Stimulated activated CD4-positive, alpha-beta T cell treated with anti-CD3 and anti-CD28 coated beads, Interleukin-12 subunit alpha, Interleukin-12 subunit beta, amount 100 ng/mL, for 24 hours (primary cell): ENCODE data around the gene GFPT2.
"Not testable (repeated sequence)": the region's sequence is repeated elsewhere in the genome, so short reads cannot be mapped to it uniquely, and the experiment has no call there.

ENCODE experiments used
- DNase-seq, 2 experiments: peaks; one replicate each; pipeline ENCODE4 v3.0.0-alpha.2; 2020; ENCODE audit warnings: low read depth in 2 of 2

GFPT2 gene

DNA sequence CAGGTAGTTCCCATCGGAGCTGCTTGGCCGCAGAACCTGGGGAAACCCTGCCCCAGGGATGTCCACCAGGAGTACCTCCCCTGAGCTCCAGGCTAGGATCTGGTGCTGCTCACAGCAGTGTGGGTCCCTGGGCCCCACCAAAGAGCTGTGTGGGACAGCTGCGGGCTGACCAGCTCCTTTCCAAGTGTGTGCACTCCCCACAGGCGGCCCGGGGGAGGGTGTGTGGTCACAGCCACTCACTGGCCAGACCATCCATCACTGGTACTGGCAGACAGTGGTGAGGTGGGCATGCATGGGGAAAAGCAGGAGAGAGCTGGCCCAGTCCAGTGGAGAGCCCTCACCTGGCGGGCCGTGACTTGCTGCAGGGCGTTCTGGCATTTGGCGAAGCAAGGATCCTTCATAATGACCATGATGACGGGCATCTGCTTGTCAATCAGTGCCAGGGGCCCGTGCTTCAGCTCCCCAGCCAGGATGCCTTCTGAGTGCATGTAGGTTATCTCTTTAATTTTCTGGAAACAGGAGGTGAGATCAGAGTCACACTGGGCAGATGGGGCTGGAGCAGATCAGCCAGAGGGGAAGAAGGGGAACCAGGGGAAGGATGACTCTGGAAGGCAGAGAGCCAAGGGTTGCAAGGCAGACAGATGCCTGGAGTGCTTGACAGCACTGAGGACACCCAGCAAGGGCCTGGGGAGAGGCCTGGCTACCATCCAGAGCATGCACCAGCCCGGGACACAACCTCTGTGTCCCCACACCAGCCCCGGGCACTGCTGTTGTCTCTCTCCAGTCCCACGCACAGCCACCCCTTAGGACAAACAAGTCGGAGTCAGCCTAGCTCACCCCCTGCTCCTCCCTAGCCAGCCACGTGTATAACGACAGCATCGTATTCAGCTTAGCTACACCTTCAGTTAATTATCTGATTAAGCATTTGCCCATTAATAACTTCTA is 48.4 kb downstream of the GFPT2 start:
- no peak for DNase-seq

- no peak for DNase-seq
These were observed 49.2 kb downstream of the GFPT2 start for GRCh38 chr5:180304016-180304292.

DNA sequence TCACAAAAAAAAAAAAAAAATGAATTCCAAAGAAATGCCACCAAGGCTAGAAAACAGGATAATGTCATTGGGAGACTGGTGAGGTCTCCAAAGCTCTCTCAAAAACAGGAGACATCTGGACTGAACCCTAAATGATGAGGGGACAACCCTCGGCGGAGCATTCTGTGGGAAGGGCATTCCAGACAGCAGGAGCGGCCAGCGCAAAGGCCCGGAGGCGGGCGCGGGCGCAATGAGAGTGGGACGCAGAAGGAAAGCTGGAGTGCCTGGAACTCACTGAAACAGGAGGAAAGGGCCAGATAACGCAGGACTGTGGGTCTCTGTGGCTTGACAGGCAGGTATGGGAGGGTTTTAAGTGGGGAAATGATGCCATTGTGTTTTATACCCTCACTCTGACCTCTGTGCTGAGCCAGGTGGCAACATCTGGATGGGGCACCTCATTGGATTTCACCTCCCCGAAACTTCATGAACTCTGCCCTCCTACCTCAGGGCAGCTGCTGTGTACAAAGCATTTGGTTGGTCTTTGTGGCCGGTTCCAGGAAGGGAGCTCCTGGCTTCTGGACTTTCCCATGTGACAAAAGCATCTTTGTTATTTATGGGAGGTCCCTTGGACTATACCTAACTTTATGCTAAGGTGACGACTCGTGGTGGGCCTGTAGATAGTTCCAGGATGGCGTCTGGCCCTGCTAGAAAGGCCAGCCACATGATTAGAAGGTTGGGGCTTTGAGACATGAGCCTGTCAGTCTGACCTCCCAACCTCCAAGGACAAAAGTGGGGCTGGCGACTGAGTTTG is 49.7 kb downstream of the GFPT2 start:
- no peak for DNase-seq

DNA sequence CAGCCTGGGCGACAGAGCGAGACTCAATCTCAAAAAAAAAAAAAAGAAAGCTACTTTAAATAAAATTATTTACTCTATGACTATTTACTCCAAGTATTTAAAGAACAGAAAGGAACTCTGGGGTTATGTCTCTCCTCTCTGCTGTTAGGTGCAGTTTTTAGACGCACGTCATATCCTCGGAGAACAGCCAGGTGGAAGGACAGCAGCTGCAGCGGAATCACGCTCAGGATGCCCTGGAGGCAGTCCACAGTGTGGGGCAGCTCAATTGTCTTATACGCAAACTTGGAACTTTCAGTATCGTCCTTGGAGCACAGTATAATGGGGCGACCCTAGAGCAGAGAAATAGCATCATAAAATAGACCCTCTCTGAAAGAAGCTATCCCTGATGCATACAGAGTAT is 50.9 kb downstream of the GFPT2 start:
- DNase-seq, result no peak

DNA sequence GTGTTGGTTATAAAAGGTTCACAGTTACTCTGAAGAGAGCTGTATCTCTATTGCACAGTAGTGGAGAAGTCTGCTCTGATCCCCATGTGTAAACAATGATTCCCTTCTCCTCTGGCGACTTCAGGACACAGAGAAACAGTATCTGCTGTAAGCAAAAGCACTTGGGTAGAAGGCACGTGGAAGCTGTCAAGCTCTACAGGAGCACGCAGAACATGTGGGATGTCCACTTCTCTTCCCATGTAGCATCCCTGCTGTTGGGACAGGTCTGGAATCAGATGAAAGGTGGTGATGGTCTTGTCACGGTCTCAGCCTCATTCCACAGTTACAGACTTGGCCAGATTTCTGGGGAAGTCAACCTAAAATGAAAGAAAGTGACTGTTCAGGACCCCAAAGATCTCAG is 51.9 kb downstream of the GFPT2 start:
- DNase-seq, result no peak

DNA sequence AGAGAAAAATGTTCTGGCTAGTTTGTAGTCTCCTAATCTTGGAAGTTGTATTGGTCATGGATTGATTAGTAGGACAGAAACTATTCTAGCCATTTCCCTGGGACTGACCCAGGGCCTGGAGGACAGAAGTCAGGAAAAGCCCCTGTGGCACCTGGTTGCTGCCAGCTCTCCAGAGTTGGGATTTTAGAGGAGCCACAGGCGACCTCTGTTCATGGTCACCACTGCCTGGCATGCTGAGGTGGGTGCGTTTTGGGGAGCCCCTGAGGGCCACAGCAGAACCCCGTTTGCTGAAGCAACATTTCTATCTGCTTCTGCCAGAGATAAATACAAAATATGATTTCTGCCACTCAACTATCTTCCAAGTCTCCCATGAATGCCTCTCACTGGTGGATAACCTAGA is 53.6 kb downstream of the GFPT2 start:
- no peak for DNase-seq

DNA sequence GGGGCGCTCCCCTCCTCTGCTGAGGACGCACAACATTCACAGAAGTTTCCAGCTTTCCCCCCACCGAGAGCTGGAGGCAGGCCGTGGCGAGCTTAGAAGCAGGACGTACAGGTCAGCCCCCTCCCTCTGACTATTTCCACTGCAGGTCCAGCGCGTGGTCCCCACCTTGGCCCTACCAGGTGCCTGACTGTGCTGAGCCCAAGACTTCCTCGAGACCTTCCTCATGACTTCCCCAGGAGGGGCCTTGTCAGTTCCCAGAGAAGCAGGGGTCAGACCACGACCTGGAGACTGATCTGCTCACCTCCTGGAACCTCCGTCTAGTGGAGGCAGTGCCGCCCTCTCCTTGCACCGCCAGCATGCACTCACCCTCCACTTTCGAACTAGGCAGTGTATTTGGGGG is 54.1 kb downstream of the GFPT2 start:
- not testable (repeated sequence) for DNase-seq

DNA sequence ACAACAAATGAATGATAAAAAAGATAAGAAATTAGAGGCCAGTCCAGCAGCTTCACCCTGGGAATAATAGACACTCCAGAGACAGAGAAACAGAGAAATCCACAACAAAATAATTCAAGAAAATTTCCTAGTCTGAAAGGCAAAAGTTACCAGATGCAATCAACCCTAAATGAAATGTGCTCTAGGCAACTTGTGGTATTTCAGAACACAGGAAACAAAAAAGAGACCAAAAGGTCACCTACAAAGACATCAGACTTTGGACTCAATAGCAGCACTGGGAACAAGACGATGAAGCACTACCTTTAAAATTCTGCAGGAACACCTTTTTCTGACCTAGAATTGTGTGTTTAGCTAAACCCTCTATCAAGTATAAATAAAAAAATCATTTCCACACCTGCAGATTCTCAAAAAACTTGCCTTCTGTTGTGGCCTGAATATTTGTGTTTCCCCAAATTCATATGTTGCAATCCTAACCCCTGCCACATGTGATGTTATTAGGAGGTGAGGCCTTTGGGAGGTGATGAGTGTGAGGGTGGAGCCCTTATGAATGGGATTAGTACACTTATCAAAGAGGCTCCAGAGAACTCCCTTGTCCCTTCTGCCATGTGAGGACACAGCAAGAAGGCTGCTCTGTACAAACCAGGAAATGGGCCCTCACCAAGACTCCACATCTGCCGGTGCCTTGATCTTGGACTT is 55.4 kb downstream of the GFPT2 start:
- no peak for DNase-seq

DNA sequence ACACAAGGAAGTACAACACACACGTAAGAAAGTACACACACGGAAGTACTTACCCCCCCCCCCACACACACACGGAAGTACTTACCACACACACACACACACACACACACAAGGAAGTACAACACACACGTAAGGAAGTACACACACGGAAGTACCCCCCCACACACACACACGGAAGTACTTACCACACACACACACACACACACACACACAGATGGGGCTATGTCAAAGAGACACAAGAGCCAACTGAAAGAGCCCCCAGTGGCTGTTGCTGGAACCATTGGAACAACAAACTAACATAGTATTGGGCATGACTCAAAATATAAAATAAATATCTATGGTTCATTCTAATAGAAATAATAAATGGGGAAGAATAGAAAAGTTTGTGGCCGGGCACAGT is 56.4 kb downstream of the GFPT2 start:
- no peak for DNase-seq

GRCh38 chr5:180294913-180295555 is 58.1 kb downstream of the GFPT2 start:
- no peak for DNase-seq

GRCh38 chr5:180294411-180294810 is 58.7 kb downstream of the GFPT2 start:
- no peak for DNase-seq

DNA sequence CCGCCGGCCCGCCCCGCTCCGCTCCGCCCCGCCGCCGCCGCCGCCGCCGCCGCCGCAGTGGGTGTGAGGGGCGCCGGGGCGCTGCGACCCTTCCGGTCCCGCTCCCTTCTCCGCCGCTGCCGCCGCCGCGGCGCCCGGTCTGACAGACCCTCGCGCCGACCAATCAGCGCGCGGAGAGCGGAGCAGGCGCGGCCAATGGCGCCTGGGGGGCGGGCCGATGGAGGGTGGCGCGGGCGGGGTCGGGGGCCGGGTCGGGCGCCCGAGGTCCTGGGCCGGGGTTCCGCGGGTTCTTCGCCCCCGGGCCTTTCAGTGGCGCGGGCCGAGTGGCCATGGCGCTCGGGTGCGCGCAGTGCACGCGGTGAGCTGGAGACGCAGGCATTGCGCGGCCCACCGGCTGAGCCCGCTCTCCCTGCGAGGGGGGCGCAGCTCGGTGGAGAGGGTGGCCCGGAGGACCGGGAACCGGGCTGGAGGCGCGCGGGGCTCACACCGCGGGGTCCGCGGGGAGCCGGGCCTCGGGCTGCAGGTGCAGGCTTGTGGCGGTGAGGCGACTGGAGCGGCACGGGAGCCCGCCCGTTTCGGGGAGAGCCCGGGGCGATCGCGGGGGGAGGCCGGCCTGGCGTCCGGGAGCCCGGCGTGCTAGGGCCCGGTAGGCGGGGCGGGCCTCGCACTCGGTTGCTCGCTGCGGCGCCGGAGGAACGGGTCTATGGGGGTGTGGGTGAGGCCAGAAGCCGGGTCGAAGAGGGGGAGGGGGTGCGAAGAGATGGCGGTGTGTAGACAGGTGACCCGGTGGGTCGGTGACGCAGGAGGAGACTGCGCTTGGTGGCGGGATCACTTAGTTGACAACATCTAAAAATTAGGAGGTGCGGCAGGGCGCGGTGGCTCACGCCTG is 60.9 kb downstream of the GFPT2 start, which contains the start of gene MAPK9:
Gene MAPK9, minus strand, starts transcription at position 141 of the 889 bp plus-strand sequence. CDS start 11,522 bp downstream, outside the sequence.
- DNase-seq, result peak; percentile 68 to 75

GRCh38 chr5:180291234-180291940 is 61.7 kb downstream of the GFPT2 start:
- DNase-seq, result no peak

- DNase-seq, result no peak
These were observed 62.4 kb downstream of the GFPT2 start for GRCh38 chr5:180290568-180291233.

GRCh38 chr5:180289966-180290365 is 63.2 kb downstream of the GFPT2 start:
- DNase-seq, result no peak

GRCh38 chr5:180289433-180289832 is 63.7 kb downstream of the GFPT2 start:
- DNase-seq, result no peak

- DNase-seq, result no peak
These were observed 65.3 kb downstream of the GFPT2 start for GRCh38 chr5:180287868-180288267.

GRCh38 chr5:180287404-180287803 is 65.7 kb downstream of the GFPT2 start:
- no peak for DNase-seq

GRCh38 chr5:180284149-180284548 is 69.0 kb downstream of the GFPT2 start:
- no peak for DNase-seq
